NCI-H1436 treated with DMSO at 0.1 percent for 48 hours (cell line): ENCODE results near the gene UNC119.

ENCODE experiments used
- DNase-seq: peaks from one replicate; lab custom pipeline; 2025; lab: John Stamatoyannopoulos, UW

Gene UNC119

GRCh38 chr17:28544402-28545140 is 7.9 kb downstream of the UNC119 start:
- DNase-seq = no peak

DNA sequence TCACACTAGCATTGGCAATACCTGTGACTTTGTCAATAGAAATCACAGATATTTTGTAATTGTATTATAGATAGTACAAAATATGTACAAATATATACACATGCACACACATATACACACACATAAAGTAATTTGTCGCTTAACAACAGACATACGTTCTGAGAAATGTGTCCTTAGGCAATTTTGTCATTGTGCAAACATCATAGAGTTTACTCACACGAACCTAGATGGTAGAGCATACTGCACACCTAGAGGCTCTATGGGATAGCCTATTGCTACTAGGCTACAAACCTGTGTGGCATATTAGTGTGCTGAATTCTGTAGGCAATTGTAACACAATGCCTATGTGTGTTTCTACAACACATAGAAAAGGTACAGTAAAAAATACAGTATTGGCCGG is 11.0 kb downstream of the UNC119 start:
- DNase-seq = no peak

- DNase-seq = no peak
Measured at GRCh38 chr17:28540231-28540630, 12.2 kb downstream of the UNC119 start.

DNA sequence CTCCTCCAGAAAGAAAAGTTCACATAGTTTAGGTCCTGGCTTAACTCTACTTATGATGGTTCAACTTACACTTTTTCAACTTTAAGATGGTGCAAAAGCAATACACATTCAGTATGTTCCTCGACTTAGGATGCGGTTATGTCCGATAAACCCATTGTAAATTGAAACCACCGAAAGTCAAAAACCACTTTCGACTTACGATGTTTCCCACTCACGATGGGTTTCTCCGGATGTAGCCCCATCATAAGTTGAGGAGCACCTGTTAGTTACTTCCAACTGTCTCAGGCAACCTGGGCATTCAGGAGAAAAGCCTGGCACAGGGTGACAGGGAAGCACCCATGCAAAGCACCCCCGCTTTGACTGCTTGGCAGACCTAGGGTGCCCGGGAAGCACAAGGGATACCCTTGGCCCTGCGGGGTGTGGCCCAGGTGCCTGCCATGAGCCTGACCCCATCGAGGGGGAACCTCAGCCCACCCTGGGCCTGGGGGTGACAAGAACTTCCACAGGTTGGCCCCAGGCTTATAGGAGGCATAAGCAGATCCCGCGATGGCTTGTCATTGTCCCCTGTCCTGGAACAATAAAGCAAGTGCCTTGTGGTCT is 14.0 kb downstream of the UNC119 start:
- DNase-seq = no peak

DNA sequence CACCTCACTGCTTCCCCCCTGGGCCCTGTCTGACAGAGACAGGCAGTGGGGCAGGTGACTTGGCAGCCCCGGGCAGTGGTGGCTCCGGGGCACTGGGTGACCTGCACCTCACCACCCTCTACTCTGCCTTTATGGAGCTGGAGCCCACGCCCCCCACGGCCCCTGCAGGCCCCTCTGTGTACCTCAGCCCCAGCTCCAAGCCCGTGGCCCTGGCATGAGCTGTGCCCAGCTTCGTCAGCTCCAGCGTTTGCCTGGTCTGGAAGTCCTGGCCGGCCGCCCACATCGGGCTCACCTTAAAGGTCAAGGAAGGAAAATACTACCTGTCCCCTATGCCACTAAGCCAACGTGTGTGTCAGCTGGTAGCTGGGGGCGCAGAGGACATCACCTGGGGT is 15.2 kb downstream of the UNC119 start:
- no peak for DNase-seq

DNA sequence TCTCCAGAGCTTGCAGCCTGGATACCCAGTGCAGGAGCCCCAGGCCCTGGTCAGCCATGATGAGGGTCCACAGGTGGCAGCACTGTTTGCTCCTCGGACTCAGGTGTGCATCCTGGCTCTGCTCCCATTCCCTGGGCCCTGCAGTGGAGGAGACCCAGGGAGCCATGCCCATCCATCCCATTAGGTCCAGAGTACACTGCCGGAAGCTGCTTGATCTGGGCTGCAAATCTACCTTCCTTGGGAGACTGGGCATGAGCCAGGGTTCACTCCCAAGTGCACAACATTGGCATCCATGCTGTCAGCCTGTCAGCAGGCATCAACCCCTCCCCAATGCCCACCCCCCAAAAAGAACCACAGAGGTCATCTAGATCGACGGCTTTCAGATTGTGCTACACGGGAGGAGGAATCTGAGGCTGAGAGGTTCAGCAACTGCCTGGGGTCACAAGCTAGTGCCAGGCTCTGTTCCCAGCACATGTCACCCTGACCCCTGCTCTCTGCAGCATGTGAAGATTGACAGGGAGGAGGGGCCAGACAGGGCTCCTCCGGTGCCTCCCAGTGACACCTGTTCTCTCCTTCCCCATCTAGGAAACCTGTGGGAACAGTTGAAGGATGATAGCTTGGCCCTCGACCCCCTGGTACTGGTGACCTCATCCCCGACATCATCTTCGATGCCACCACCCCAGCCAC is 15.7 kb downstream of the UNC119 start:
- no peak for DNase-seq

DNA sequence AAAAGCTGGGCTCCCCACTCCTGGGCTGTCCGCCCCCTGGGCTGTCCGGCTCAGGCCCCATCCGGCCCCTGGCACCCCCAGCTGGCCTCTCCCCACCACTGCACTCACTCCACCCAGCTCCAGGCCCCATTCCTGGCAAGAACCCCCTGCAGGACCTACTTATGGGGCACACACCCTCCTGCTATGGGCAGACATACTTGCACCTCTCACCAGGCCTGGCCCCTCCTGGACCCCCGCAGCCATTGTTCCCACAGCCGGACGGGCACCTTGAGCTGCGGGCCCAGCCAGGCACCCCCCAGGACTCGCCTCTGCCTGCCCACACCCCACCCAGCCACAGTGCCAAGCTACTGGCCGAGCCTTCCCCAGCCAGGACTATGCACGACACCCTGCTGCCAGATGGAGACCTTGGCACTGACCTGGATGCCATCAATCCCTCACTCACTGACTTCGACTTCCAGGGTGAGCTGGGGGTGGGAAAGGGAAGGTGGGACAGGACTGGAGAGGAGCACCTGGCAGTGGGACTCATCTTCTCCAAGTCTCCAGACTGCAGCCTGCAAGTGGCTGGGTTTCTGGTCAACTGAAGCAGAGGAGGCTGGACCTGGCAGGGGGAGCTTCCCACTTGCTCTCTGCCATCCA is 17.6 kb downstream of the UNC119 start:
- no peak for DNase-seq

GRCh38 chr17:28533091-28533807 is 19.2 kb downstream of the UNC119 start:
- DNase-seq = no peak

DNA sequence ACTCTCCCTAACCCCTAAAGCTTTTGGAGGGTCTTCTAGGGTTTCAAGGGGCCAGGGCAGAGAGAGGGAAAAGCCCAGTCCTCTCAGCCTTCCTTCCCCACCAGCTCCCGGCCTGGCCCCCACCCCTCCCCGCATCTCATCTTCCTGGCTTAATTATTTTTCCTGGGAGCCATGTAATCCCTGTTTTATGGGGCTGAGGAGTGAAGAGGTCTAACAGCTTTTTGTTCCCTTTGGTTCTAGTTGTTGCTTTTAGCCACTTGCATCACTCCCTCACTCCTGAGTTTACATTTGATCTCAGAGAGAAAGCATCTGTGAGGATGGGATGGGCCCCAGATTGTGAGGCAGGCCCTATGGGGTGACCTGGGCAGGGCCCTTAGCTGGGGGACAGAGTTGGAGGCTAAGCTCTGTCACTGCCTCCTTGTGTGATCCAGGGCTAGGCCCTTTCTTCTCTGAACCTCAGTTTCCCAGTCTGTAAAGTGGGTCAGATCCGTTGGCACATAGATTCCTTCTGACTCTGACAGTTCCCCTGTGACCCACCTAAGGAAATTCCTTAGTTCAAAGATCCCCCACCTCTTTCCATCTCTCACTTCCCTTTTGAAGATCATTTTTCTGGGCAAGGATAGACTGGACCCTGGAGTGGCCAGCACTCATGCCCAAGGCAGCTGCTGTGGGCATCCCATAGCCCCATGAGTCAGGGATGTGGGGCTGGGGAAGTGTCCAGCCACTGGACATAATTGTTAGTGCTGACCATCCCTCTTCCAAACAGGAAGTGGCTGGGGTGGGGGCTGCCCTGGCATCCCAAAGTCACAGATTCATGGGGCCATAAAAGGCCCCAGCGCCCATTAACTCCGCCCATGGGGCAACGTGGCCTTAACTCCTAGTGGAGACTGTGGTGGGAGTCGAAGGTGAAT is 20.1 kb downstream of the UNC119 start:
- DNase-seq = no peak

DNA sequence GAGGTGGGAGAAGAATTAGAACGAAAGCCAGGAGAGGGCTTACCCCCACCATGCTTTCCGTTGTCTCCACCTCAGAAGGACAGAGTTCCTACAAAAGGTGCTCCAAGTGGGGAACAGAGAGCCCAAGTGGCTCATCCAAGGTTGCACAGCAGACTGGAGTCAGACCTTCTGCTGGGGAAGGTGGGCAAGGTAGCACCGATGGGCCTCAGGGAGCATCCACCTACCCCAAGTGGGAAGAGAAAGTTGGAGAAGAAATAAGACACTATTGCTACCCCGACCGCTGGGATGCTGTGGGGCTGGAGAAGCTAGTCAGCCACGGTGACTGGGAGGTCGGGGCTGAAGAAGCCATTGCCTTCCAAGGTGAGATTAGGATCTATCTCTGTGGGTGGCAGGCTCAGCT is 21.5 kb downstream of the UNC119 start:
- DNase-seq = no peak

DNA sequence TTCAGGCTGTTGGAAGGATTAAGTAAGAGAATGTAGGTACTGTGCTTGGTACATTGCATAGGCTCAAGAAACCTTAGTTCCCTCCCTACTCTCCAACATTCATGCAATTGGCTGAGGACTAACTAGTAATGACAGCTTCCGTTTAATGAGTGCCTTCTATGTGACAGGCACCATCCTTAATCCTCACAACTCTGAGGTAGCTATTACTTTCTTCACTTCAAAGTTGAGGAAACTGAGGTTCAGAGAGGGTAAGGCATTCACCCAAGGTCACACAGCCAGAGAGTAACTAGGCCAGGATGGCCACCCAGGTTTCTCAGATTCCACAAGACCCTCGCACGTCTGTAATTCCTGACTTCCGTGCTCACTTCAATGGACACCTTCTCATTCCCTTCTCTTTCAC is 22.2 kb downstream of the UNC119 start:
- DNase-seq = no peak

DNA sequence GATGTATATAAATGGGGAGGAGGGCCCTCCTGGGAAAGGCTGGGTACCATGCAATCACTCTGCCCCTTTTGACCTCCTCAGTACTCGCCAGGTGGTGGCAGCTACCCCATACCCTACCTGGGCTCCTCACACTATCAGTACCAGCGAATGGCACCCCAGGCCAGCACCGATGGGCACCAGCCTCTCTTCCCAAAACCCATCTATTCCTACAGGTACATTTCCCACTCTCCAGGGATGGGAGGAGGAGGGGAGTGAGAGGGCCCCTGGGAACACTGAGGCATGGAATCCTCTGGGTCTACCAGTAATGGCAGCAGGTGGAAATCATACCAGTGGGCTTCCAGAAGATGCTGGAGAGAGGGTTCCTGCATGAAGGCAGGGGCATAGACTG is 23.4 kb downstream of the UNC119 start:
- no peak for DNase-seq

- no peak for DNase-seq
Measured at GRCh38 chr17:28528327-28529012, 24.0 kb downstream of the UNC119 start.

DNA sequence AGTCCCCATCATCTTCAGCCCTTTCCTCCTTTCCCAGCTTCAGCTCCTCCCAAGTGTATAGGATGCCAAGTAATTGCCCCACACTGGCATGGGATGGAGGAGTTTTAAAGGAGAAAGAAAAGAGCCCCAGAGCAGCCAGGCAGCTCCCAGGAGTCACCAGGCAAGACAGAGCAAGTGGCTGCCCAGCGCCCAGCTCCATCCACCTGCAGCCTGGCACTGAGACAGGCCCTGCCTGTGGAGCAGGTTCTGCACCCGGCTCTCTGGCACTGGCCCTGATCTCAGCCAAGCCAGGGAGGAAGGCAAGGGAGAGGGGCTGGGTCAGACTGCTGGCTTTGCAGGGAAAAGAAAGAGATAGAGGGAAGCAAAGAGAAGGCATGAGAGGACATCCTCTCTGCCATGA is 24.6 kb downstream of the UNC119 start:
- DNase-seq = no peak

DNA sequence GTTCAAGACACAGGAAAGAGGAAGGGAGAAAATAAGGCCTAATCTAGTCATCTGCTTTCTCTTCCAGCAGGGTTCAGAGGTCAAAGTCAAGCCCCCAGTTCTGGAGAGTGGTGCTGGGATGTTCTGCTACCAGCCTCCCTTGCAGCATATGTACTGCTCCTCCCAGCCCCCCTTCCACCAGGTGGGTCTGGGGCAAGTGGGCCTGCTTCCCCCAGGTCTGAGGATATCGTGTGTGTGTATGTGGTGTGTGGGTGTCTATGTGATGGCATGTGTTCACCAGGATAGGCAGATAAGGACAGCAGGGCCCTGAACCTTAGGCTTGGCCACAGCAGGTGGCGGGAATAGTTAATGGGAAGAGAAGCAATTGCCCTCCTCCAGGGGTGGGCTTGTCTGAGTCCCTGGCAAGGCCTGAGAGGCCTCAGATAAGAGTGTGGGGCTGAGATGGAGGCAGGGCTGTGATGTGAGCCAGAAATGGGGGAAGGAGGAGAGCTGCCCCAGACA is 25.2 kb downstream of the UNC119 start:
- no peak for DNase-seq

GRCh38 chr17:28526381-28526780 is 26.0 kb downstream of the UNC119 start:
- no peak for DNase-seq

GRCh38 chr17:28524476-28525424 is 27.7 kb downstream of the UNC119 start:
- DNase-seq = no peak

GRCh38 chr17:28523876-28524275 is 28.5 kb downstream of the UNC119 start:
- no peak for DNase-seq

- DNase-seq = no peak
Measured at GRCh38 chr17:28523186-28523585, 29.2 kb downstream of the UNC119 start.
